Sigmoid colon (tissue), 4 donors: ENCODE results near the gene DYRK1A.

Experiments
- CTCF ChIP-seq, 4 experiments: fragments of 450-650 bp in 3 of 4; fragments of 200-600 bp in 1 of 4; IDR thresholded peaks; one replicate each; pipeline ENCODE4 v1.5.1; 2016 to 2019; ENCODE audit warnings: antibody characterized with exemption in 4 of 4, mild to moderate bottlenecking in 3 of 4, moderate library complexity in 2 of 4
- POLR2AphosphoS5 ChIP-seq, 4 donors: sonication (generic); formaldehyde crosslinking; IDR thresholded peaks; one replicate each; pipeline ENCODE4 v1.6.1; 2017; ENCODE audit warnings: antibody characterized with exemption in 4 of 4

DNA sequence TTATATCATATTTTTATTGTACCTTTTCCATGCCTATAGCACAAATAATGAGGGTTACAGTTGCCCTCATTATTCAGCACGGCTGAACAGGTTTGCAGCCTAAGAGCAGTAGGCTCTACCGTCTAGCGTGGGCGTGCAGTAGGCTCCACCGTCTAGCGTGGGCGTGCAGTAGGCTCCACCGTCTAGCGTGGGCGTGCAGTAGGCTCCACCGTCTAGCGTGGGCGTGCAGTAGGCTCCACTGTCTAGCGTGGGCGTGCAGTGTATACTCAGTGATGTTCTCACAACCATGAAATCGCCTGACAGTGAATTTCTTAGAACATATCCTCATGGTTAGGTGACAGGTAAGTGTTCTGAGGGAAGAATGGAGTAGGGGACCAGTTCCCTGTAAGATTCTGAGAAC is 84.9 kb downstream of the DYRK1A start:
- TF ChIP-seq POLR2AphosphoS5 (IDR thresholded peaks at IDR 0.05) (no peak), CTCF (IDR thresholded peaks at IDR 0.05) (no peak)
